RWPE2 (cell line): ENCODE data around the gene GPATCH4.

Experiments
- ATAC-seq: fragments of 200-7000 bp; cut with Tn5 transposase; 3 replicates; pipeline ENCODE4 v1.9.1; 2021; ENCODE audit warnings: low read depth
- DNase-seq: peaks from one replicate; pipeline ENCODE4 v3.0.0-alpha.2; 2020; ENCODE audit warnings: low spot score
- H3K27ac ChIP-seq: fragments of 450-650 bp; 2 replicates; pipeline ENCODE4 v1.5.1; 2017; ENCODE audit warnings: mild to moderate bottlenecking; ENCODE audit not compliant: poor library complexity, severe bottlenecking
- H3K27me3 ChIP-seq: fragments of 250-450 bp; sonication (Bioruptor Pico); 2 replicates; pipeline ENCODE4 v1.5.1; 2021; ENCODE audit warnings: mild to moderate bottlenecking, moderate library complexity; ENCODE audit not compliant: insufficient read depth, poor library complexity, severe bottlenecking
- H3K36me3 ChIP-seq: fragments of 250-450 bp; sonication (Bioruptor Pico); 2 replicates; pipeline ENCODE4 v1.5.1; 2020; ENCODE audit warnings: low read depth, mild to moderate bottlenecking, moderate library complexity
- H3K4me1 ChIP-seq: fragments of 250-450 bp; sonication (Bioruptor Pico); 2 replicates; pipeline ENCODE4 v1.5.1; 2021; ENCODE audit warnings: mild to moderate bottlenecking, moderate library complexity; ENCODE audit not compliant: insufficient read depth, poor library complexity, severe bottlenecking
- H3K4me3 ChIP-seq: fragments of 250-450 bp; sonication (Bioruptor Pico); 2 replicates; pipeline ENCODE4 v1.5.1; 2021; ENCODE audit warnings: mild to moderate bottlenecking, moderate library complexity; ENCODE audit not compliant: severe bottlenecking
- H3K9me3 ChIP-seq: fragments of 250-450 bp; sonication (Bioruptor Pico); 2 replicates; pipeline ENCODE4 v1.5.1; 2021; ENCODE audit warnings: mild to moderate bottlenecking, moderate library complexity; ENCODE audit not compliant: severe bottlenecking
- CTCF ChIP-seq: fragments of 450-650 bp; IDR thresholded peaks from one replicate; pipeline ENCODE4 v1.5.1; 2017; ENCODE audit warnings: mild to moderate bottlenecking, moderate library complexity; ENCODE audit not compliant: poor library complexity, severe bottlenecking

Gene GPATCH4

GRCh38 chr1:156581661-156582387, 19.5 kb downstream of the GPATCH4 start:
- H3K4me1 ChIP-seq = peaks cover 2% of the 10 kb centered on the region
- DNase-seq (no peak), ATAC-seq (no peak)
- no peaks in the 10 kb centered on the region for H3K27me3 ChIP-seq
- H3K4me3 ChIP-seq = no peak overlapping the region
- H3K27ac ChIP-seq = no peak overlapping the region
- TF ChIP-seq CTCF = no peak
- H3K9me3 ChIP-seq = no peaks in the 10 kb centered on the region
- H3K36me3 ChIP-seq = no peaks in the 10 kb centered on the region

- H3K9me3 ChIP-seq = no peaks in the 10 kb centered on the region
- no peaks in the 10 kb centered on the region for H3K36me3 ChIP-seq
- no peaks in the 10 kb centered on the region for H3K27me3 ChIP-seq
- no peak within 1 kb of the TSS for H3K27ac ChIP-seq
- DNase-seq (no peak), ATAC-seq (no peak)
- H3K4me1 ChIP-seq = peaks cover 2% of the 10 kb centered on the region
- TF ChIP-seq CTCF = no peak
- no peak within 1 kb of the TSS for H3K4me3 ChIP-seq
Observed at GRCh38 chr1:156579472-156579871, 21.8 kb downstream of the GPATCH4 start, which contains the start of gene TTC24. TSS of gene TTC24 (plus strand) at chr1:156579723. CDS start at chr1:156581365, 1,642 bp downstream.

- Histone ChIP-seq H3K27me3 (no peaks in the 10 kb centered on the region), H3K4me1 (no peaks in the 10 kb centered on the region), H3K9me3 (no peaks in the 10 kb centered on the region), H3K4me3 (no peak overlapping the region), H3K27ac (no peak overlapping the region), H3K36me3 (no peaks in the 10 kb centered on the region)
- ATAC-seq (no peak), DNase-seq (no peak)
- TF ChIP-seq CTCF = no peak
Observed at GRCh38 chr1:156578055-156578454, 23.2 kb downstream of the GPATCH4 start.

- no peak overlapping the region for H3K4me3 ChIP-seq
- peaks cover 2% of the 10 kb centered on the region for H3K4me1 ChIP-seq
- no peak for DNase-seq
- no peak overlapping the region for H3K27ac ChIP-seq
- ATAC-seq = no peak
- no peaks in the 10 kb centered on the region for H3K27me3 ChIP-seq
- no peak for TF ChIP-seq CTCF
- H3K36me3 ChIP-seq = no peaks in the 10 kb centered on the region
- H3K9me3 ChIP-seq = no peaks in the 10 kb centered on the region
Observed at GRCh38 chr1:156577550-156577949, 23.7 kb downstream of the GPATCH4 start.

GRCh38 chr1:156574039-156574633, 27.1 kb downstream of the GPATCH4 start:
- peaks cover 10% of the 10 kb centered on the region for H3K4me1 ChIP-seq
- ATAC-seq (no peak), DNase-seq (no peak)
- no peak for TF ChIP-seq CTCF
- no peak overlapping the region for H3K27ac ChIP-seq
- peaks cover 15% of the 10 kb centered on the region for H3K36me3 ChIP-seq
- no peaks in the 10 kb centered on the region for H3K9me3 ChIP-seq
- no peak overlapping the region for H3K4me3 ChIP-seq
- H3K27me3 ChIP-seq = no peaks in the 10 kb centered on the region
